GM20000 (cell line): ENCODE results near the gene ITCH.
"Not testable (repeated sequence)": the region's sequence is repeated elsewhere in the genome, so short reads cannot be mapped to it uniquely, and the experiment has no call there.

ENCODE experiments used
- DNase-seq: peaks from one replicate; pipeline ENCODE4 v3.0.0; 2012; ENCODE audit warnings: low spot score
- CTCF ChIP-seq: IDR thresholded peaks from 2 replicates; pipeline ENCODE4 v1.5.1; 2012; ENCODE audit warnings: mild to moderate bottlenecking, control low read depth; ENCODE audit errors: extremely low read depth, missing control alignments

The ITCH gene

GRCh38 chr20:34365765-34366213 lies 2.7 kb downstream of the ITCH start:
- DNase-seq = peak; percentile 74
- no peak for TF ChIP-seq CTCF

- no peak for TF ChIP-seq CTCF
- DNase-seq = no peak
Measured at GRCh38 chr20:34367155-34367554, 4.1 kb downstream of the ITCH start.

GRCh38 chr20:34367911-34368310 lies 4.8 kb downstream of the ITCH start:
- not testable (repeated sequence) for DNase-seq

GRCh38 chr20:34368547-34368946 lies 5.5 kb downstream of the ITCH start:
- no peak for DNase-seq
- no peak for TF ChIP-seq CTCF

- no peak for TF ChIP-seq CTCF
- DNase-seq = no peak
Measured at GRCh38 chr20:34369265-34369664, 6.2 kb downstream of the ITCH start.

- no peak for DNase-seq
Measured at GRCh38 chr20:34370062-34370461, 7.0 kb downstream of the ITCH start.

GRCh38 chr20:34373445-34373844 lies 10.4 kb downstream of the ITCH start:
- no peak for TF ChIP-seq CTCF
- no peak for DNase-seq

More at GRCh38 chr20:34370062-34370461, 7.0 kb downstream of the ITCH start:
- no peak for TF ChIP-seq CTCF

GRCh38 chr20:34374209-34374760 lies 11.2 kb downstream of the ITCH start:
- no peak for TF ChIP-seq CTCF
- DNase-seq = no peak
